Neural crest cell (in vitro differentiated cells): Measurements from ENCODE around the gene CCDC136. TPM values are rescaled to one million over a fixed set of nuclear protein-coding genes. Genes with fewer than 3 reads are reported as not detected.

Experiments
- DNase-seq: peaks from one replicate; pipeline ENCODE4 v3.0.0; 2021; ENCODE audit warnings: low read depth, mixed read lengths, low spot score
- H3K27ac Mint-ChIP-seq: one replicate; pipeline ENCODE4 v1.8.0; 2021; ENCODE audit warnings: mild to moderate bottlenecking, mixed read lengths; ENCODE audit not compliant: unreplicated experiment
- H3K27me3 Mint-ChIP-seq: 2 replicates; pipeline ENCODE4 v1.8.0; 2021; ENCODE audit warnings: low read depth, mild to moderate bottlenecking, mixed read lengths
- H3K36me3 Mint-ChIP-seq: 2 replicates; pipeline ENCODE4 v1.8.0; 2021; ENCODE audit warnings: low read depth, mild to moderate bottlenecking, mixed read lengths
- H3K4me1 Mint-ChIP-seq: 2 replicates; pipeline ENCODE4 v1.8.0; 2021; ENCODE audit warnings: mixed read lengths
- H3K4me3 Mint-ChIP-seq: one replicate; pipeline ENCODE4 v1.8.0; 2021; ENCODE audit warnings: mild to moderate bottlenecking, mixed read lengths
- H3K9me3 Mint-ChIP-seq: 2 replicates; pipeline ENCODE4 v1.8.0; 2021; ENCODE audit warnings: mixed read lengths
- CTCF ChIP-seq: fragments of 200-600 bp; sonication (generic); conservative IDR thresholded peaks from 2 replicates; pipeline ENCODE4 v1.5.0; 2021; ENCODE audit warnings: antibody characterized with exemption, mild to moderate bottlenecking
- total RNA-seq: library from RNA; stranded (reverse); gene quantifications from 2 replicates; pipeline ENCODE4 v1.2.1, GENCODE V29; 2021

The CCDC136 gene
- total RNA-seq, 1 donor from 2014 or later, result 70.6 TPM

DNA sequence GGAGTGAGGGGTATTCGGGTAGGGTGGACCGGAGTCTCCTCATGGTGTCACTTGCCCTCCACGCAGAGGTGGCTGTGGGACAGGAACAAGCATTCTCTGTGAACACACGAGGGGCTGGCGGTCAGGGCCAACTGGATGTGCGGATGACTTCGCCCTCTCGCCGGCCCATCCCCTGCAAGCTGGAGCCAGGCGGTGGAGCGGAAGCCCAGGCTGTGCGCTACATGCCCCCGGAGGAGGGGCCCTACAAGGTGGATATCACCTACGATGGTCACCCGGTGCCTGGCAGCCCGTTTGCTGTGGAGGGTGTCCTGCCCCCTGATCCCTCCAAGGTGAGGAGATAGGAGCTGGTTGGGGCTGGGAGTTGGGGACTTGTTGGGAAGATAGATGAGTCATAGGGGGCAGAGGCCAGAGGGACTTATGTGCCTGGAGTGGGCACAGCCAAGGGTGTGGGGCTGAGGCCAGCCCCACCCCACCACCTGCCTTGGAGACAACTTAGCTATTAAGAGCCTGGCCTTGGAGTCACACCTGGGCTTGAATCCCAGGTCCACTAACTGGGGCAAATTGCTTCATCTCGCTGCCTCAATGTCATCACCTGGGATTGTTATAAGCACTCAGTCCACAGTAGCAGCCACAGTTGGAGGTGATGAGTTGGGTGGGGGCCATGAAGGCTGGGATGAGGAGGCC, 52.3 kb downstream of the CCDC136 start:
- no peaks in the 10 kb centered on the region for H3K4me1 Mint-ChIP-seq

DNA sequence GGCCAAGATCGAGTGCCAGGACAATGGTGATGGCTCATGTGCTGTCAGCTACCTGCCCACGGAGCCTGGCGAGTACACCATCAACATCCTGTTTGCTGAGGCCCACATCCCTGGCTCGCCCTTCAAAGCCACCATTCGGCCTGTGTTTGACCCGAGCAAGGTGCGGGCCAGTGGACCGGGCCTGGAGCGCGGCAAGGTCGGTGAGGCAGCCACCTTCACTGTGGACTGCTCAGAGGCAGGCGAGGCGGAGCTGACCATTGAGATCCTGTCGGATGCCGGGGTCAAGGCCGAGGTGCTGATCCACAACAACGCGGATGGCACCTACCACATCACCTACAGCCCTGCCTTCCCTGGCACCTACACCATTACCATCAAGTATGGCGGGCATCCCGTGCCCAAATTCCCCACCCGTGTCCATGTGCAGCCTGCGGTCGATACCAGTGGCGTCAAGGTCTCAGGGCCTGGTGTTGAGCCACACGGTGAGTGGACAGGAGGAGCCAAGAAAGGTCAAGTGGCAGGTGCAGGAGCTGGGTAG, 53.1 kb downstream of the CCDC136 start:
- no peak overlapping the region for H3K27ac Mint-ChIP-seq
- no peaks in the 10 kb centered on the region for H3K9me3 Mint-ChIP-seq
- no peak overlapping the region for H3K4me3 Mint-ChIP-seq
- H3K27me3 Mint-ChIP-seq, result no peaks in the 10 kb centered on the region
- DNase-seq, result no peak
- no peaks in the 10 kb centered on the region for H3K4me1 Mint-ChIP-seq
- TF ChIP-seq CTCF, result no peak
- H3K36me3 Mint-ChIP-seq, result no peaks in the 10 kb centered on the region

More for the DNA sequence above, 52.3 kb downstream of the CCDC136 start:
- no peaks in the 10 kb centered on the region for H3K36me3 Mint-ChIP-seq
- TF ChIP-seq CTCF, result no peak
- DNase-seq, result no peak
- H3K27ac Mint-ChIP-seq, result no peak overlapping the region
- H3K9me3 Mint-ChIP-seq, result no peaks in the 10 kb centered on the region
- H3K4me3 Mint-ChIP-seq, result no peak overlapping the region
- no peaks in the 10 kb centered on the region for H3K27me3 Mint-ChIP-seq

GRCh38 chr7:128845475-128845874, 53.7 kb downstream of the CCDC136 start:
- Mint-ChIP-seq H3K36me3 (no peaks in the 10 kb centered on the region), H3K27ac (no peak overlapping the region), H3K9me3 (no peaks in the 10 kb centered on the region), H3K27me3 (no peaks in the 10 kb centered on the region), H3K4me1 (no peaks in the 10 kb centered on the region), H3K4me3 (no peak overlapping the region)
- no peak for DNase-seq
- TF ChIP-seq CTCF, result no peak

DNA sequence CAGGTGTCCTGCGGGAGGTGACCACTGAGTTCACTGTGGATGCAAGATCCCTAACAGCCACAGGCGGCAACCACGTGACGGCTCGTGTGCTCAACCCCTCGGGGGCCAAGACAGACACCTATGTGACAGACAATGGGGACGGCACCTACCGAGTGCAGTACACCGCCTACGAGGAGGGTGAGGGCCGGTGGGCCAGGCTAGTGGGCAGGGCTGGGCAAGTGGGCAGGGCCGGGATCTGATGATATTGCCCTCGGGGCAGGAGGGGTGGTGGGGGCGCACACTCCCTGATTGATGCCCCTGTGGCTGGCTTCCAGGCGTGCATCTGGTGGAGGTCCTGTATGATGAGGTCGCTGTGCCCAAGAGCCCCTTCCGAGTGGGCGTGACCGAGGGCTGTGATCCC, 54.2 kb downstream of the CCDC136 start:
- H3K27me3 Mint-ChIP-seq, result no peaks in the 10 kb centered on the region
- no peak overlapping the region for H3K27ac Mint-ChIP-seq
- no peak overlapping the region for H3K4me3 Mint-ChIP-seq
- no peaks in the 10 kb centered on the region for H3K9me3 Mint-ChIP-seq
- TF ChIP-seq CTCF, result no peak
- H3K4me1 Mint-ChIP-seq, result no peaks in the 10 kb centered on the region
- no peak for DNase-seq
- no peaks in the 10 kb centered on the region for H3K36me3 Mint-ChIP-seq

DNA sequence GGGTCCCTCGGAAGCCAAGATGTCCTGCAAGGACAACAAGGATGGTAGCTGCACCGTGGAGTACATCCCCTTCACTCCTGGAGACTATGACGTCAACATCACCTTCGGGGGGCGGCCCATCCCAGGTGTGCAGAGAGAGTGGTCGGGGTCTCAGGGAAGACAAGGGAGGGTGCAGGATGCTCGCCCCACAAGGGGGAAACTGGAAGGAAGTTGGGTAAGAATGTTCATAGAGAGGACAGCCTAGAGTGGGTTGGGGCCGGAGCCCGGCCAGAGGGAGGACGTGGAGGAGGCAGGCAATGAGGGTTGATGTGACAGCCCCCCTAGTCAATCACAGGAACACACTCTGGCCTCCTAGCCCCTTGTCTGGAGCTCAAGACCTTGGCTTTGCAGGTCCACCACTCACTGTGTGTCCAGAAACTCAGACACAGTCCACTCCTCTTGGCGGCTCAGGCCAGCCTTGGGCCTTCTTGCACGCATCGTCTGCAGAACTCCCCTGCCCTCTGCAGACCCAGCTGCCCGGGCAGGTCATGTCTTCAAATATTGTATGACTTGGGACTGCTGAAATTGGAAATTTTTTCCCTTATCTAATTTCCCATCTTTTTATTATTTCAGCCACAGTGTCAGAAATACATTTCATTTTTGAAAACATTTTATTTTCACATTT, 55.1 kb downstream of the CCDC136 start:
- Mint-ChIP-seq H3K27me3 (no peaks in the 10 kb centered on the region), H3K4me3 (no peak overlapping the region), H3K36me3 (no peaks in the 10 kb centered on the region), H3K9me3 (no peaks in the 10 kb centered on the region), H3K4me1 (no peaks in the 10 kb centered on the region), H3K27ac (no peak overlapping the region)
- no peak for DNase-seq
- TF ChIP-seq CTCF, result no peak
